Neural progenitor cell (in vitro differentiated cells): Measurements from ENCODE around the gene OR2L3. TPM values are rescaled to one million over a fixed set of nuclear protein-coding genes. Genes with fewer than 3 reads are reported as not detected.

Experiments used
- DNase-seq: peaks from one replicate; pipeline ENCODE4 v3.0.0-alpha.2; 2016; ENCODE audit warnings: low spot score
- H2AFZ ChIP-seq: fragments of 200-600 bp; sonication (generic); replicated peaks from 2 replicates; pipeline ENCODE4 v1.6.1; 2016; ENCODE audit warnings: antibody characterized with exemption
- H3F3A ChIP-seq: fragments of 200-600 bp; sonication (generic); 2 replicates; pipeline ENCODE4 v1.6.1; 2016; ENCODE audit warnings: antibody characterized with exemption, low read depth
- H3K27ac ChIP-seq: fragments of 200-600 bp; sonication (generic); 2 replicates; pipeline ENCODE4 v1.5.1; 2016; ENCODE audit warnings: mild to moderate bottlenecking
- H3K27me3 ChIP-seq: fragments of 200-600 bp; sonication (generic); 2 replicates; pipeline ENCODE4 v1.6.1; 2016; ENCODE audit warnings: mild to moderate bottlenecking, moderate library complexity
- H3K36me3 ChIP-seq: fragments of 200-600 bp; sonication (generic); 2 replicates; pipeline ENCODE4 v1.5.1; 2016
- H3K4me1 ChIP-seq: fragments of 200-600 bp; sonication (generic); 2 replicates; pipeline ENCODE4 v1.6.1; 2016; ENCODE audit warnings: mixed run types
- H3K4me2 ChIP-seq: fragments of 200-600 bp; sonication (generic); 2 replicates; pipeline ENCODE4 v1.6.1; 2016
- H3K4me3 ChIP-seq: fragments of 200-600 bp; sonication (generic); 2 replicates; pipeline ENCODE4 v1.5.1; 2016
- H3K79me2 ChIP-seq: fragments of 200-600 bp; sonication (generic); 2 replicates; pipeline ENCODE4 v1.6.1; 2016; ENCODE audit warnings: low read depth
- H3K9ac ChIP-seq: fragments of 200-600 bp; sonication (generic); 2 replicates; pipeline ENCODE4 v1.6.1; 2016
- H3K9me3 ChIP-seq: fragments of 200-600 bp; sonication (generic); 2 replicates; pipeline ENCODE4 v1.5.1; 2016; ENCODE audit warnings: low read depth
- H4K20me1 ChIP-seq: fragments of 200-600 bp; sonication (generic); 2 replicates; pipeline ENCODE4 v1.6.1; 2016; ENCODE audit warnings: low read depth
- H3K27ac Mint-ChIP-seq: 3 replicates; pipeline ENCODE4 v1.8.0; 2021; ENCODE audit warnings: mixed read lengths
- H3K27me3 Mint-ChIP-seq: 2 replicates; pipeline ENCODE4 v1.8.0; 2022; ENCODE audit warnings: low read depth, mild to moderate bottlenecking, inconsistent platforms, moderate library complexity, mixed read lengths; ENCODE audit not compliant: insufficient read depth
- H3K36me3 Mint-ChIP-seq: 3 replicates; pipeline ENCODE4 v1.8.0; 2021; ENCODE audit warnings: mixed read lengths
- H3K4me1 Mint-ChIP-seq: 3 replicates; pipeline ENCODE4 v1.8.0; 2021; ENCODE audit warnings: mixed read lengths
- H3K4me3 Mint-ChIP-seq: 3 replicates; pipeline ENCODE4 v1.8.0; 2021; ENCODE audit warnings: mild to moderate bottlenecking, moderate library complexity, mixed read lengths
- H3K9me3 Mint-ChIP-seq: 3 replicates; pipeline ENCODE4 v1.8.0; 2020; ENCODE audit warnings: mixed read lengths
- EZH2 ChIP-seq: fragments of 200-600 bp; sonication (generic); IDR thresholded peaks from 2 replicates; pipeline ENCODE4 v1.6.1; 2017; ENCODE audit warnings: antibody characterized with exemption, mild to moderate bottlenecking, moderate library complexity
- EZH2phosphoT487 ChIP-seq: fragments of 200-600 bp; sonication (generic); IDR thresholded peaks from 2 replicates; pipeline ENCODE4 v1.6.1; 2017; ENCODE audit warnings: antibody characterized with exemption
- small RNA-seq: library from RNA; depleted of rRNA; stranded (forward); fragments of <200 nt; gene quantifications from one replicate; pipeline ENCODE3, GENCODE V24; 2015
- total RNA-seq: library from RNA; depleted of rRNA; stranded (reverse); fragments of >200 nt; gene quantifications from 2 replicates; pipeline ENCODE4 v1.2.3, GENCODE V29; 2015; ENCODE audit warnings: low replicate concordance
- TF ChIP-seq, protein P1 (sequence below): fragments of 200-600 bp; sonication (generic); IDR thresholded peaks from 2 replicates; pipeline ENCODE4 v1.5.1; 2017; ENCODE audit warnings: antibody characterized with exemption, mild to moderate bottlenecking

Gene OR2L3
- total RNA-seq, 1 donor from 2014 or later = not detected

GRCh38 chr1:248102847-248103246, 56.2 kb downstream of the OR2L3 start:
- Mint-ChIP-seq H3K4me3 (no peak overlapping the region), H3K4me1 (no peaks in the 10 kb centered on the region), H3K9me3 (peaks cover 37% of the 10 kb centered on the region), H3K27ac (no peak overlapping the region), H3K27me3 (peaks cover 4% of the 10 kb centered on the region), H3K36me3 (no peaks in the 10 kb centered on the region)
- no peak overlapping the region for H2AFZ ChIP-seq
- no peaks in the 10 kb centered on the region for H3K36me3 ChIP-seq
- no peaks in the 10 kb centered on the region for H3K4me1 ChIP-seq
- no peaks in the 10 kb centered on the region for H4K20me1 ChIP-seq
- DNase-seq = no peak
- peaks cover 43% of the 10 kb centered on the region for H3K9me3 ChIP-seq
- no peak overlapping the region for H3K9ac ChIP-seq
- no peak overlapping the region for H3K27ac ChIP-seq
- H3F3A ChIP-seq = no peaks in the 10 kb centered on the region
- no peak for TF ChIP-seq EZH2phosphoT487
- TF ChIP-seq, protein P1, sequence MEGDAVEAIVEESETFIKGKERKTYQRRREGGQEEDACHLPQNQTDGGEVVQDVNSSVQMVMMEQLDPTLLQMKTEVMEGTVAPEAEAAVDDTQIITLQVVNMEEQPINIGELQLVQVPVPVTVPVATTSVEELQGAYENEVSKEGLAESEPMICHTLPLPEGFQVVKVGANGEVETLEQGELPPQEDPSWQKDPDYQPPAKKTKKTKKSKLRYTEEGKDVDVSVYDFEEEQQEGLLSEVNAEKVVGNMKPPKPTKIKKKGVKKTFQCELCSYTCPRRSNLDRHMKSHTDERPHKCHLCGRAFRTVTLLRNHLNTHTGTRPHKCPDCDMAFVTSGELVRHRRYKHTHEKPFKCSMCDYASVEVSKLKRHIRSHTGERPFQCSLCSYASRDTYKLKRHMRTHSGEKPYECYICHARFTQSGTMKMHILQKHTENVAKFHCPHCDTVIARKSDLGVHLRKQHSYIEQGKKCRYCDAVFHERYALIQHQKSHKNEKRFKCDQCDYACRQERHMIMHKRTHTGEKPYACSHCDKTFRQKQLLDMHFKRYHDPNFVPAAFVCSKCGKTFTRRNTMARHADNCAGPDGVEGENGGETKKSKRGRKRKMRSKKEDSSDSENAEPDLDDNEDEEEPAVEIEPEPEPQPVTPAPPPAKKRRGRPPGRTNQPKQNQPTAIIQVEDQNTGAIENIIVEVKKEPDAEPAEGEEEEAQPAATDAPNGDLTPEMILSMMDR = no peak
- no peak for TF ChIP-seq EZH2
- no peaks in the 10 kb centered on the region for H3K79me2 ChIP-seq
- H3K4me3 ChIP-seq = no peak overlapping the region
- no peak overlapping the region for H3K4me2 ChIP-seq
- H3K27me3 ChIP-seq = no peaks in the 10 kb centered on the region

GRCh38 chr1:248111157-248111556, 64.5 kb downstream of the OR2L3 start:
- Histone ChIP-seq H3K4me1 (no peaks in the 10 kb centered on the region), H3K27me3 (no peaks in the 10 kb centered on the region), H3K4me3 (no peak overlapping the region), H3K79me2 (no peaks in the 10 kb centered on the region), H3K27ac (no peak overlapping the region), H3K4me2 (no peak overlapping the region), H2AFZ (no peak overlapping the region), H3K36me3 (no peaks in the 10 kb centered on the region), H4K20me1 (no peaks in the 10 kb centered on the region), H3K9ac (no peak overlapping the region), H3K9me3 (peaks cover 29% of the 10 kb centered on the region), H3F3A (no peaks in the 10 kb centered on the region)
- peaks cover 4% of the 10 kb centered on the region for H3K27me3 Mint-ChIP-seq
- no peaks in the 10 kb centered on the region for H3K36me3 Mint-ChIP-seq
- TF ChIP-seq, protein P1 = no peak
- TF ChIP-seq EZH2phosphoT487 (no peak), EZH2 (no peak)
- H3K4me3 Mint-ChIP-seq = no peak overlapping the region
- DNase-seq = no peak
- H3K9me3 Mint-ChIP-seq = peaks cover 43% of the 10 kb centered on the region
- no peak overlapping the region for H3K27ac Mint-ChIP-seq
- H3K4me1 Mint-ChIP-seq = no peaks in the 10 kb centered on the region

Small RNA genes within 50 kb of the gene (small RNA-seq; reads per million reads assigned to genes)
- gene RF00019 = not detected

Other genes with a start within 250 kb of the OR2L3 start
- not detected in 2 replicates for gene OR14A16, start 222.7 kb upstream of the OR2L3 start, total RNA-seq
- not detected in 2 replicates for gene OR11L1, start 204.9 kb upstream of the OR2L3 start, total RNA-seq
- 0.09 and 0.26 TPM in 2 replicates for gene TRIM58, start 189.6 kb upstream of the OR2L3 start, total RNA-seq
- gene OR2W3, start 151.2 kb upstream of the OR2L3 start, total RNA-seq = not detected in 2 replicates
- gene OR2T8, start 126.6 kb upstream of the OR2L3 start, total RNA-seq = not detected in 2 replicates
- gene OR2AJ1, start 121.9 kb upstream of the OR2L3 start, total RNA-seq = not detected in 2 replicates
- not detected in 2 replicates for gene OR2L8, start 98.0 kb upstream of the OR2L3 start, total RNA-seq
- not detected in 2 replicates for gene OR2AK2, start 81.6 kb upstream of the OR2L3 start, total RNA-seq
- not detected in 2 replicates for gene OR2L5, start 33.2 kb upstream of the OR2L3 start, total RNA-seq
- not detected in 2 replicates for gene OR2L2, start 16.8 kb upstream of the OR2L3 start, total RNA-seq
- not detected in 2 replicates for gene OR2L13, start 48.3 kb downstream of the OR2L3 start, total RNA-seq
- not detected in 2 replicates for gene OR2M5, start 98.3 kb downstream of the OR2L3 start, total RNA-seq
- gene OR2M2, start 128.0 kb downstream of the OR2L3 start, total RNA-seq = not detected in 2 replicates
- not detected in 2 replicates for gene OR2M3, start 150.4 kb downstream of the OR2L3 start, total RNA-seq
- gene OR2M4, start 184.6 kb downstream of the OR2L3 start, total RNA-seq = not detected in 2 replicates
- gene OR2T33, start 231.1 kb downstream of the OR2L3 start, total RNA-seq = not detected in 2 replicates